Measurements from ENCODE around the gene MAPK8IP1. TPM values are rescaled to one million over a fixed set of nuclear protein-coding genes. Genes with fewer than 3 reads are reported as not detected.

MAPK8IP1 gene
- total RNA-seq, 2 experiments from 2014 or later: 0.56 to 0.64 TPM

DNA sequence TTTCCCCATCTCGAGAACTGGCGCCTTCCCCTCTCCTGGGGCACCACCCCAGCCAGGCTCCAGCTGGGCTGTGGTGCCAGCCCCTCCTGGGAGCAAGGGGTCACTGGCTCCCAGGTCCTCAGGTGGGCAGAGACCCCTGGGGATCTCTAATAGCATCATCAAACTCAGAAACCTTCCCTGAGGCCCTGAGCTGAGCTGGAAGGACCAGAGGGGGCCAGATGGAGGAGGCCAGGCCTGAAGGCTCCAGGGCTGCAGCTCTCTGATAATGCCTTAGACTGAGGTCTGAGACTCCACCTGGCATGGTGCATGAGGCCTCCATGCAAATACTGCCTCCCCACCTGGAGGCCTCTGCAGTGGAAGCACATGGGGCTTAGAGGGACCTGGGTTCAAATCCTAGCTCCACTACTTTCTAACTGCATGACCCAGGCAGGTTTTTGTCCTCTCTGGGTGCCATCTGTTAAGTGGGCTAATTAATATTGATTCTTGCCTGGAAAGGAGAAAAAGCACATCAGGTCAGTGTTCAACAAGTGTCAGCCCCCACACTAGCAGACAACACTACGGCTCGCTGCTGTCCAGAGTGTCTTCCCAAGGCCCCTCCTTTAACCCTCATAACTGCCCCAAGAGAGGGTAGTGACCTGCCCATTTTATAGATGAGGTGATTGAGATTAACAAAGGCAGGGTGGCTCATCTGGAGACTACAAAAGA is 1.5 kb downstream of the MAPK8IP1 start:
- CTCF ChIA-PET: interaction anchor here (1.3 to 1.6 kb wide), 3 partner anchors 10 to 25 kb away, joined by 3 to 6 read pairs (median 4); no protein-coding TSS in a partner anchor
- H3K4me1 Mint-ChIP-seq: peaks cover 9% of the 10 kb centered on the region
- H3K9me3 Mint-ChIP-seq: no peaks in the 10 kb centered on the region
- peak overlapping the region; percentile 15 for H3K4me3 Mint-ChIP-seq
- H3K27ac Mint-ChIP-seq: no peak overlapping the region
- no peak for DNase-seq
- H3K36me3 Mint-ChIP-seq (ENCODE audit: low read depth): no peaks in the 10 kb centered on the region
- no peaks in the 10 kb centered on the region for H3K27me3 Mint-ChIP-seq
- POLR2A ChIA-PET: no interaction called here

DNA sequence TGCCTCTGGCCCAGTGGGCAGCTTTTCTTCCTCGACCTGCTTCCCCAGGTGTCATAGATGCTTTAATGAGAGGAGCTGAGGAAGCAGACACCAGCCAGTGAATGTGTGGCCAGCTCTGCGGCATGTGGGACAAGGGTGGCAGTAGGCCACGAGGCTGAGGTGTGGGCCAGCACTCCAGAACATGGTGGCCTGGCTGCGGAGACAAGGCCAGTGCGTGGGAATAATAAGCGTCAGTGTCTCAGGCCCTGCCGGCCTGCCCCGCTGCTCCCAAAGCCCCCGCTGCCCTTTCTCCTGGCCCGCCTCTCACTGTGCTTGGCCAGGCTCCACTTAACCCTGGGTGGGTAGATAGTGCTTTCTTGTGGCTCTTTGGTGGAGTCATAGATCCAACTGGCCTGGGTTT is 2.1 kb downstream of the MAPK8IP1 start:
- H3K27me3 Mint-ChIP-seq: no peaks in the 10 kb centered on the region
- CTCF ChIA-PET: interaction anchor here (0.6 to 1.6 kb wide), 3 partner anchors 9 to 56 kb away, joined by 3 to 6 read pairs (median 3); no protein-coding TSS in a partner anchor
- POLR2A ChIA-PET: no interaction called here
- H3K4me1 Mint-ChIP-seq: peaks cover 9% of the 10 kb centered on the region
- no peak for DNase-seq
- no peak overlapping the region for H3K27ac Mint-ChIP-seq
- H3K9me3 Mint-ChIP-seq: no peaks in the 10 kb centered on the region
- no peaks in the 10 kb centered on the region for H3K36me3 Mint-ChIP-seq (ENCODE audit: low read depth)
- no peak overlapping the region for H3K4me3 Mint-ChIP-seq

DNA sequence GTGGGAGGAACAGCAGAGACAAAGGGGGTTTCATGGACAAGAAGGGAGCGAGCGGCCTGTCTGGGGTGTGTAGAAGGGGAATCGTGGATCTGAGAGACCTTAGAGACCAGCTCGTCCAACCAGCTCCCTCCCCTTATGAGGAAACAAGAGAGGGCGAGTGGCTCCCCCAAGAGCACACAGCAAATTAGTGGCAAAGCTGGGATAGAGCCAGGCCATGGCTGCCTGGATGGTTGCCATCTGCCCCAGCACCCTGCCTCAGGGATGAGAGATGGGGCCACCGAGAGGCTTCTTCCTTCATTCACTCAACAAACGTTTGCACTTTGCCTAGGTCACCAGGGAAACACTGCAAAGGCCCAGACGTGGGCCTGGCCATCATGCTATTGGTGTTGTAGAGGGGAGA is 4.1 kb downstream of the MAPK8IP1 start:
- H3K4me3 Mint-ChIP-seq: no peak overlapping the region
- POLR2A ChIA-PET: no interaction called here
- H3K27ac Mint-ChIP-seq: no peak overlapping the region
- no peaks in the 10 kb centered on the region for H3K36me3 Mint-ChIP-seq (ENCODE audit: low read depth)
- H3K4me1 Mint-ChIP-seq: peaks cover 8% of the 10 kb centered on the region
- DNase-seq: no peak
- CTCF ChIA-PET: interaction anchor here (1.7 kb wide), 1 partner anchor 9 kb away, joined by 4 read pairs; no protein-coding TSS in a partner anchor
- H3K27me3 Mint-ChIP-seq: peaks cover 3% of the 10 kb centered on the region
- no peaks in the 10 kb centered on the region for H3K9me3 Mint-ChIP-seq

DNA sequence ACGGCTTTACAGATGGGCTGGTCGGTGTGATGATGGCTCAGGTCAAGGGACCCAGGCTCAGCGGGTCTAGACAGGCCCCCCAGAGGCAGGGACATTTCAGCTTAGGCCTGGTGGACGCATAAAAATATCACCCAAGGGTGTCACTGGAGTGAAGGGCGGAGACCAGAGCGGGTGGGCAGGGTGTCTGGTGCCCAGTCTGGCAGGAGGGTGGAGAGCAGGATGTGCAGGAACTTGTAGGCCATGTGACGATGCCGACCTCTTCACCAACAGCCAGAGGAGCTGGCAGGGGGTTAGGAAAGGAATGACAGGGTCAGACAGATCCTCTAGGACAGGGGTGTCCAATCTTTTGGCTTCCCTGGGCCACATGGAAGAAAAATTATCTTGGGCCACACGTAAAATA is 4.5 kb downstream of the MAPK8IP1 start:
- Mint-ChIP-seq H3K4me3 (no peak overlapping the region), H3K27me3 (peaks cover 5% of the 10 kb centered on the region), H3K27ac (no peak overlapping the region), H3K36me3 (ENCODE audit: low read depth) (no peaks in the 10 kb centered on the region), H3K9me3 (no peaks in the 10 kb centered on the region), H3K4me1 (peaks cover 4% of the 10 kb centered on the region)
- DNase-seq: no peak
- ChIA-PET CTCF (no interaction called here), POLR2A (no interaction called here)

DNA sequence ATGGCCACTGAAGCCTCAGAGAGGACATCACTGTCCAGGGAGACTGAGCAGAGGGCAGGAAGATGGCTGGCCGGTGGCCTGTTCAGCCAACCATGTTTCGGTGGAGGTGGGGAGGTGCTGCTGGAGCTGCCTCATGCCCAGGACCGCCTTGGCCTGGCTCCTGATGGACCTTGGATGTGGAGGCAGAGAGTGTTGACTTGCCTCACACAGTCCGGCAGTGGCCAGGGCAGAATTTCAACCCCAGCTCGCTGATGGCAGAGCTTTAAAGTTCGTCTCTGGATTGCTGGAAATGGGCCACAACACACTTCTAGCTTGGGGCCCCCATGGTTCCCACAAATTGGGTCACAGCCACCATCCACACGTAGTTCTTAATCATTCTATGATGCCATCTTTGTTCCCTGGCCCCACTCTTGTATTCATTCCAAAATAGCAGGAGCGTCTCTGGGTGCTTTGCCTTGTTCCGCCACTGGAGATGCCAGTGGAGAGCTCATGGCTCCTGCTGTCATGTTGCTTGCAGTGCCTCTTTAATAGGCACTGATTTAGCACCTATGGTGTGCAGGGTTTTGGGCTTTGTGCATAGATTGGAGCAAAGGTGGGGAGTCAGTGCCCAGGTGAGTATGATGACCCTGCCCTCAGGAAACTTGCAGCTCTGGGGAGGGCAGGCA is 5.6 kb downstream of the MAPK8IP1 start:
- no peak overlapping the region for H3K27ac Mint-ChIP-seq
- H3K4me1 Mint-ChIP-seq: no peaks in the 10 kb centered on the region
- no peaks in the 10 kb centered on the region for H3K36me3 Mint-ChIP-seq (ENCODE audit: low read depth)
- POLR2A ChIA-PET: no interaction called here
- peaks cover 6% of the 10 kb centered on the region for H3K27me3 Mint-ChIP-seq
- DNase-seq: no peak
- no peaks in the 10 kb centered on the region for H3K9me3 Mint-ChIP-seq
- H3K4me3 Mint-ChIP-seq: no peak overlapping the region
- CTCF ChIA-PET: interaction anchor here (0.5 to 1.3 kb wide), 4 partner anchors 8 to 222 kb away, joined by 3 to 5 read pairs (median 4); no protein-coding TSS in a partner anchor

DNA sequence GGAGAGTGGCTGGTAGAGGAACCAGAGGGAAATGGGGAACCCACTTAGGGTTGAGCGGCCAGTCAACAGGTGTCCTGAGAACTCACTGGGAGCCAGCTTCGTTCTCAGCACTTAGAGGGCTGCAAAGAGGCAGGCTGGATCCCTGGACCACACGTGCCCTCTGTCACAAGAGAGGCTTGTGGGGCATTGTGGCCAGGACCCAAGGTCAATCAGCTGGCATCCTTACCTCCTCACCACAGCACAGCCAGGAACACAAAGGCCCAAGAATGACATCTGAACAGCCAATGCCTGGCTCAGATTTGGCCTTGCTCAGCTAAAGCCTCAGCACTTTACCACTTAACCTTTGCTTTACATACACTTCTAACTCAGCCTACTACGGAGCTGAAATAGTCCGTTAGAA is 7.4 kb downstream of the MAPK8IP1 start:
- Mint-ChIP-seq H3K36me3 (ENCODE audit: low read depth) (no peaks in the 10 kb centered on the region), H3K9me3 (no peaks in the 10 kb centered on the region), H3K27ac (no peak overlapping the region), H3K4me3 (no peak overlapping the region), H3K4me1 (no peaks in the 10 kb centered on the region), H3K27me3 (peaks cover 7% of the 10 kb centered on the region)
- POLR2A ChIA-PET: no interaction called here
- CTCF ChIA-PET: interaction anchor here (0.5 to 1.2 kb wide), 4 partner anchors 13 to 665 kb away, joined by 3 read pairs; no protein-coding TSS in a partner anchor
- no peak for DNase-seq

DNA sequence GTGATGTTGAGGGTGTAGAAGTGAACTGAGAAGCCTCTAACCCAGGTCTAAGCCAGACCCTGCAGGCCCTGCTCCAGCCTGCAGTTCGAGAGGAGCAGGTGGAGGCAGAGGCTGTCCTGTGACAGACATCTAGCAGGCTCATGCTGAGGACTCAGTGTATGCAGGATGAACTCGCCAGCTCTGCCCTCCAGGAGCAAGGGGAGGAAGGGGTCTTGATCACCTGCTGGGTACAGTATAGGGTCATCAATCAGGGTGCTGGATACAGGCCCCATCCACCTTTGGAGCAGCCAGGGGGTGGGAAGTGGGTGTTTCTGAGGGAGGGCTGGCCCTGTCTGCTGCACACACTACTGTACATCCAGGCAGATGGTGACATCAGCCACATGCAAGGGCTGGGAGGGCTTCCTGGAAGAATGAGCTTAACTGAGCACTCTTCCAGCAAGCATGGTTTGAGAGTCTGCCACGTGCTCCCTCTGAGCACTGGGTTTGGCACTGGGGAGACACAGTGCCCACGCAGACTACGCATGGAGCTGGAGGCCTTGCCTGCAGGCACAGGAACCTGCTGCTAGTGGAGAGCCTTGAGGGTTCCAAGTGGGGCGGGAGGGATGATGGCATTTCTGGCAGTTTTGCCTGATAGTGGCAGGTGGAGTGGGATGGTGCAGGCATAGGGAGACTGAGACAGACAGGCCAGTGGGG is 9.2 kb downstream of the MAPK8IP1 start:
- Mint-ChIP-seq H3K4me3 (no peak overlapping the region), H3K27me3 (peaks cover 19% of the 10 kb centered on the region), H3K36me3 (ENCODE audit: low read depth) (no peaks in the 10 kb centered on the region), H3K4me1 (peaks cover 2% of the 10 kb centered on the region), H3K27ac (no peak overlapping the region), H3K9me3 (no peaks in the 10 kb centered on the region)
- no peak for DNase-seq
- ChIA-PET POLR2A (no interaction called here), CTCF (interaction anchor here (0.5 to 0.8 kb wide), 2 partner anchors 18 to 53 kb away, joined by 3 read pairs; no protein-coding TSS in a partner anchor)

DNA sequence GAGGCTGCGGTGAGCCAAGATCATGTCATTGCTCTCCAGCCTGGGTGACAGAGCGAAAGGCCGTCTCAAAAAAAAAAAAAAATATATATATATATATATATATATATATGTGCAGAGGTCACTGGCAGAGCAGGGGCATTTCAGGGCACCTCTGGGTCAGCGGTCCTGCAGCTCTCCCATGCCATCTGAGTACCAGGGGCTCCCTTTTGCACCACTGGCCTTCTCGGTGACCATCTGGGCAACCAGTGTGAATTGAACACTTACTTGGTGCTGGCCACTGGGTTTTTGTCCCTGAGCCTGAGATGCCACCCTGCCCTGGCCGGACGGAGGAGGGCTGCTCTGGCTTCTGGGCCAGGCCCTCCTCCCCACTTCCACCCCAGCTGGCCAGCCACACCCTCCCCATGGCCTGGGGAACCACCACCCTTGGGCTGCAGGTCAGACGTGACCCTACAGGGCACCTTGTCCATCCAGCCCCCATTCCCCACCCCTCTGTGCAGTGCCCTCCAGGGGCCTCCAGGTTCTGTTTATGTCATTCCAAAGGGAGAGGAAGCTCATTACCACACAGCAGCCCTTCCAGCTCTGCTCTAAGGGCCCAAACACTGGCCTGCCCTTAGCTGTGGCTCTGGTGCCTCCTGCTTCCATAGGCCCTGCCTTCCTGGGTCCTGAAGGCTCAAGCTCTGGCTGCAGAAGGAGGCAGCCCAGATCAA is 10.3 kb downstream of the MAPK8IP1 start:
- no peaks in the 10 kb centered on the region for H3K36me3 Mint-ChIP-seq (ENCODE audit: low read depth)
- no peak for DNase-seq
- H3K27me3 Mint-ChIP-seq: peaks cover 23% of the 10 kb centered on the region
- POLR2A ChIA-PET: no interaction called here
- H3K4me3 Mint-ChIP-seq: no peak overlapping the region
- peaks cover 6% of the 10 kb centered on the region for H3K4me1 Mint-ChIP-seq
- no peak overlapping the region for H3K27ac Mint-ChIP-seq
- CTCF ChIA-PET: interaction anchor here (0.5 to 1.6 kb wide), 5 partner anchors 9 to 594 kb away, joined by 3 to 6 read pairs (median 3); partner anchors contain the start of gene CRY2
- H3K9me3 Mint-ChIP-seq: no peaks in the 10 kb centered on the region

DNA sequence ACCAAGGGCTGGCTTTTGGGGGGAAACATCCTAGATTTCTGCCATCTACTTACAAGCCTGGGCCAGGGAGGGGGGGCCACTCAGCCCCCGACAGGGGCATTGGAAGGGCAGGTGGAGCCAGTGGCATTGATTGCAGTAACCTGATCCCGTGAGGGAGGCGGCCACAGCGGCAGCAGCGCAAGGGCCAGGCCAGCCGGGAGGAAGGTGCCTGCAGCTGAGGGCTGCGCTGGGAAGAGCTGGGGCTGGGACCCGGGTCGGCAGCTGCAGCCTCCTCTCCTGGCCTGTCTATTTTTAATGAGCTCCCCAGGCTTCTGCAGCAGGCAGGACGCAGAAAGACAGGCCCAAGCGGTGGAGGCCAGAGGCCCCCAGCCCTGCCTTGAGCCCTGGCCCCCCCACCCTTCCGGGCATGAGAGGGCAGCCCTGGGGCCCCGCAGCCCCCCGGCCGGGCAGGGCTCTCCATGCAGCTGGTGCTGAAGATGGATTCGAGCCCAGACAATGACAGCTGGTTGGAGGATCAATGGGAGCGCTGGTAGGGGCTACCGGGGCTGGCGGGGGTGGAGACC is 11.1 kb downstream of the MAPK8IP1 start:
- H3K36me3 Mint-ChIP-seq (ENCODE audit: low read depth): no peaks in the 10 kb centered on the region
- no peak overlapping the region for H3K4me3 Mint-ChIP-seq
- peaks cover 31% of the 10 kb centered on the region for H3K27me3 Mint-ChIP-seq
- no peak overlapping the region for H3K27ac Mint-ChIP-seq
- POLR2A ChIA-PET: interaction anchor here (0.6 kb wide), 1 partner anchor 96 kb away, joined by 3 read pairs; no protein-coding TSS in a partner anchor
- H3K4me1 Mint-ChIP-seq: peaks cover 7% of the 10 kb centered on the region
- no peaks in the 10 kb centered on the region for H3K9me3 Mint-ChIP-seq
- CTCF ChIA-PET: interaction anchor here (0.9 to 1.6 kb wide), 4 partner anchors 9 to 593 kb away, joined by 3 to 6 read pairs (median 4); partner anchors contain the start of gene CRY2
- DNase-seq: no peak

DNA sequence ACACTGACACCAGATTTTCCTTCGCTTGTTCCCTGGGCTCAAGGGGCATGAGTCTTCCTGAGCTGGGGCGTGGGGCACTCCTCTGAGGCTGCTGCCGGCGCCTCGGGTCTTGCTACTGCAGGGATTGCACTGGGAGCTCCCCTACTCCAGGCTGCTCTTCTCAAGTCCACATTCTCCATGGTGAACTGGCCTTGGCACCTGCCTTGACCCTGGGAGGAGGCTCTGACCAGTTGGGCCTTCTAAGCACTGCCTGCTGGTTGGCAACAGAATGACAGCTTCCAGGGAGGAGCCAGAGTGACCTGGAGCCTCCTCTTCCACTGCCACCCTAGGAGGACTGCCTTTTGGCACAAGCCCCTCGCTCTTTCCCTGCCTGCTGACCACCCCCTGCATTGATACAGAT is 12.1 kb downstream of the MAPK8IP1 start:
- ChIA-PET CTCF (interaction anchor here (1.4 to 1.6 kb wide), 2 partner anchors 9 to 10 kb away, joined by 4 to 6 read pairs; no protein-coding TSS in a partner anchor), POLR2A (no interaction called here)
- Mint-ChIP-seq H3K27me3 (peaks cover 36% of the 10 kb centered on the region), H3K4me1 (peaks cover 7% of the 10 kb centered on the region), H3K9me3 (no peaks in the 10 kb centered on the region), H3K36me3 (ENCODE audit: low read depth) (no peaks in the 10 kb centered on the region), H3K27ac (no peak overlapping the region), H3K4me3 (no peak overlapping the region)
- no peak for DNase-seq

DNA sequence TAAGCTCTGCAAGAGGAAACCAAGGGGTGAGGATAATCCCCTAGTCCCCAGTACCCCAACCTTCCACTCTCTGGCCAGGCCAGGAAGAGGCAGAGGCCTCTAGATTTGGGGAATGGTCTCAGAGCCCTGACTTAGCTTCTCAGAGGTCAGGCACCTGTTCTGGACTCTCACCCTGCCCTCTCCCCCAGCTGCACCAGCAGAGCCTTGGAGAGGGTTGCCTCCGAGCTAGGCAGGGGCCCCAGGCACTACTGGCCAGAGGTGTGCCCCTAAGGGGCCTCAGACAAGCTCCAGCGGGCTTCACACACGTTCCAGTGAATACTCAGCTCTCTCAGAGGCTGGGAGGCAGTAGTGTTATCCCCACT is 13.6 kb downstream of the MAPK8IP1 start:
- ChIA-PET POLR2A (no interaction called here), CTCF (interaction anchor here (0.5 to 1.4 kb wide), 7 partner anchors 8 to 218 kb away, joined by 3 to 4 read pairs (median 3); no protein-coding TSS in a partner anchor)
- H3K4me3 Mint-ChIP-seq: peak overlapping the region; percentile 45
- H3K4me1 Mint-ChIP-seq: peaks cover 7% of the 10 kb centered on the region
- peaks cover 33% of the 10 kb centered on the region for H3K27me3 Mint-ChIP-seq
- H3K27ac Mint-ChIP-seq: no peak overlapping the region
- H3K36me3 Mint-ChIP-seq (ENCODE audit: low read depth): no peaks in the 10 kb centered on the region
- H3K9me3 Mint-ChIP-seq: no peaks in the 10 kb centered on the region
- DNase-seq: no peak

All from activated CD4-positive, alpha-beta T cell treated with anti-CD3 and anti-CD28 coated beads, Interleukin-2, amount 10 ng/mL, durations not matched to agents 7 days and 5 days (primary cell).